Measurements from ENCODE around the gene SUMO1. TPM values are rescaled to one million over a fixed set of nuclear protein-coding genes. Genes with fewer than 3 reads are reported as not detected.
A peak's percentile ranks its signal among the peaks of the same experiment; 100 is the strongest.
"Not testable (repeated sequence)": the region's sequence is repeated elsewhere in the genome, so short reads cannot be mapped to it uniquely, and the experiment has no call there.

Gene SUMO1
- total RNA-seq: 10 to 100 TPM; 44.0 to 62.4 (median 52.7) TPM

- intact Hi-C loops (cut with DNase I; ENCODE audit: low total_unique reads): loop anchor here (2.0 to 5.0 kb wide), 3 partner anchors 26 to 201 kb away; partner anchors contain the start of gene NOP58
- Histone ChIP-seq H3K36me3 (no peaks in the 10 kb centered on the region), H3K4me3 (peak within 1 kb of the TSS; percentile 92 to 100 (median 96)), H3K9me3 (no peaks in the 10 kb centered on the region), H3K27ac (peak within 1 kb of the TSS; percentile 91 to 100 (median 99)), H3K4me1 (peaks cover 23 to 28% of the 10 kb centered on the region in 2 donors), H3K27me3 (no peaks in the 10 kb centered on the region)
- peak; percentile 77 to 86 for DNase-seq
- TF ChIP-seq CTCF (IDR thresholded peaks at IDR 0.05 in 4 of 5, conservative IDR thresholded peaks at IDR 0.05 in 1 of 5) (no peak), POLR2A (IDR thresholded peaks at IDR 0.05) (peak; percentile 70 to 75)
- peak; percentile 96 to 97 for ATAC-seq
- in situ Hi-C loops (cut with MboI; ENCODE audit: low sequenced_read_pairs in 4 of 4): no loop called here
These were observed at the start of gene SUMO1 for GRCh38 chr2:202238234-202239197. SUMO1 (minus strand) TSS chr2:202238597; CDS start chr2:202238451, 146 bp downstream.

- in situ Hi-C loops (cut with MboI; ENCODE audit: low sequenced_read_pairs in 4 of 4): no loop called here
- intact Hi-C loops (cut with DNase I; ENCODE audit: low total_unique reads): no loop called here
- DNase-seq (no peak), ATAC-seq (no peak)
- Histone ChIP-seq H3K27ac (no peak overlapping the region), H3K9me3 (no peaks in the 10 kb centered on the region), H3K27me3 (no peaks in the 10 kb centered on the region), H3K36me3 (peaks cover 11 to 93% of the 10 kb centered on the region in 2 donors), H3K4me1 (peaks cover 7% of the 10 kb centered on the region in 2 donors), H3K4me3 (no peak overlapping the region)
- TF ChIP-seq POLR2A (IDR thresholded peaks at IDR 0.05) (no peak), CTCF (IDR thresholded peaks at IDR 0.05 in 4 of 5, conservative IDR thresholded peaks at IDR 0.05 in 1 of 5) (no peak)
These were observed 48.2 kb upstream of the SUMO1 start for GRCh38 chr2:202286595-202286994.

- Histone ChIP-seq H3K9me3 (no peaks in the 10 kb centered on the region), H3K36me3 (peaks cover 3 to 41% of the 10 kb centered on the region in 2 donors), H3K27me3 (no peaks in the 10 kb centered on the region), H3K27ac (peak overlapping the region; percentile 80 to 94 (median 84)), H3K4me1 (peaks cover 20 to 47% of the 10 kb centered on the region in 2 donors), H3K4me3 (no peak overlapping the region)
- no peak for DNase-seq
- intact Hi-C loops (cut with DNase I; ENCODE audit: low total_unique reads): loop anchor here (1.0 kb wide), 1 partner anchor 14 kb away; the partner anchor contains the start of gene NOP58
- TF ChIP-seq CTCF (IDR thresholded peaks at IDR 0.05 in 4 of 5, conservative IDR thresholded peaks at IDR 0.05 in 1 of 5) (peak in 4 of 5 experiments; percentile 28 to 62 (median 34)), POLR2A (IDR thresholded peaks at IDR 0.05) (no peak)
- ATAC-seq: peak; percentile 66 to 79
- in situ Hi-C loops (cut with MboI; ENCODE audit: low sequenced_read_pairs in 4 of 4): no loop called here
These were observed 40.5 kb upstream of the SUMO1 start for GRCh38 chr2:202278944-202279343.

GRCh38 chr2:202278036-202278760 is 39.8 kb upstream of the SUMO1 start:
- no peak for TF ChIP-seq POLR2A (IDR thresholded peaks at IDR 0.05)
- no peak for TF ChIP-seq CTCF (IDR thresholded peaks at IDR 0.05 in 4 of 5, conservative IDR thresholded peaks at IDR 0.05 in 1 of 5)
- H3K4me1 ChIP-seq: peaks cover 20 to 47% of the 10 kb centered on the region in 2 donors
- H3K27ac ChIP-seq: peak overlapping the region; percentile 80 to 94 (median 84)
- peak; percentile 70 to 75 for ATAC-seq
- no peaks in the 10 kb centered on the region for H3K27me3 ChIP-seq
- DNase-seq: no peak
- intact Hi-C loops (cut with DNase I; ENCODE audit: low total_unique reads): loop anchor here (1.0 kb wide), 1 partner anchor 13 kb away; the partner anchor contains the start of gene NOP58
- H3K36me3 ChIP-seq: peaks cover 0 to 33% of the 10 kb centered on the region in 2 donors
- H3K4me3 ChIP-seq: no peak overlapping the region
- no peaks in the 10 kb centered on the region for H3K9me3 ChIP-seq
- in situ Hi-C loops (cut with MboI; ENCODE audit: low sequenced_read_pairs in 4 of 4): no loop called here

- H3K4me3 ChIP-seq; H3K27me3 ChIP-seq; in situ Hi-C loops (cut with MboI; ENCODE audit: low sequenced_read_pairs in 4 of 4); DNase-seq; intact Hi-C loops (cut with DNase I; ENCODE audit: low total_unique reads); ATAC-seq; H3K9me3 ChIP-seq: not testable (repeated sequence)
- peaks cover 12 to 36% of the 10 kb centered on the region in 2 donors for H3K4me1 ChIP-seq
- H3K36me3 ChIP-seq: peaks cover 0 to 22% of the 10 kb centered on the region in 2 donors
- peak overlapping the region in 3 of 4 donors; percentile 24 to 94 (median 83) for H3K27ac ChIP-seq
These were observed 37.8 kb upstream of the SUMO1 start for GRCh38 chr2:202276078-202276720.

Data from gastrocnemius medialis (tissue), 4 donors.